A673 (cell line): ENCODE measurements around the gene TBC1D22A. TPM values are rescaled to one million over a fixed set of nuclear protein-coding genes. Genes with fewer than 3 reads are reported as not detected.
A peak's percentile ranks its signal among the peaks of the same experiment; 100 is the strongest.

Source experiments
- BruUV-seq: library from RNA; stranded (reverse); fragments of 400-500 nt; replicated peaks from 2 replicates; lab custom pipeline; 2021; lab: Mats Ljungman, UMichigan
- CTCF ChIA-PET: fragments of 300-600 bp; sonication (Branson Sonifier 250); formaldehyde crosslinking; loops from one replicate; lab custom pipeline; 2022; ENCODE audit warnings: antibody characterized with exemption; lab: Charles Lee
- POLR2A ChIA-PET: fragments of 300-600 bp; sonication (Branson Sonifier 250); formaldehyde crosslinking; loops from one replicate; lab custom pipeline; 2022; ENCODE audit warnings: antibody characterized with exemption; ENCODE audit not compliant: low non-redundant PET; lab: Charles Lee
- DNase-seq: peaks from one replicate; pipeline ENCODE4 v3.0.0-alpha.2; 2015; ENCODE audit warnings: low spot score
- H3K27ac ChIP-seq: fragments of 200-600 bp; sonication (generic); 2 replicates; pipeline ENCODE4 v1.5.1; 2016; ENCODE audit warnings: mixed run types, low read depth, mild to moderate bottlenecking, mixed read lengths, antibody characterized with exemption, low read length; ENCODE audit not compliant: poor library complexity, severe bottlenecking
- H3K27me3 ChIP-seq: fragments of 200-600 bp; sonication (generic); replicated peaks from 2 replicates; pipeline ENCODE4 v1.6.1; 2017; ENCODE audit warnings: mixed run types, low read depth, mild to moderate bottlenecking, mixed read lengths, antibody characterized with exemption, low read length; ENCODE audit not compliant: insufficient read depth, poor library complexity
- H3K36me3 ChIP-seq: fragments of 200-600 bp; sonication (generic); 2 replicates; pipeline ENCODE4 v1.6.1; 2016; ENCODE audit warnings: mixed run types, mild to moderate bottlenecking, mixed read lengths, antibody characterized with exemption, low read length; ENCODE audit not compliant: insufficient read depth, poor library complexity, severe bottlenecking
- H3K4me1 ChIP-seq: fragments of 200-600 bp; sonication (generic); 2 replicates; pipeline ENCODE4 v1.6.1; 2017; ENCODE audit warnings: mixed run types, mild to moderate bottlenecking, mixed read lengths, antibody characterized with exemption, low read length; ENCODE audit not compliant: insufficient read depth, poor library complexity, severe bottlenecking
- H3K4me3 ChIP-seq: fragments of 200-600 bp; sonication (generic); 2 replicates; pipeline ENCODE4 v1.5.1; 2016; ENCODE audit warnings: low read depth, mixed run types, mild to moderate bottlenecking, mixed read lengths, low read length; ENCODE audit not compliant: poor library complexity, severe bottlenecking
- H3K9me3 ChIP-seq: fragments of 200-600 bp; sonication (generic); 2 replicates; pipeline ENCODE4 v1.6.1; 2016; ENCODE audit warnings: mixed run types, low read depth, mild to moderate bottlenecking, mixed read lengths, antibody characterized with exemption, low read length; ENCODE audit not compliant: poor library complexity, severe bottlenecking
- EZH2 ChIP-seq: fragments of 200-600 bp; sonication (generic); IDR thresholded peaks from 2 replicates; pipeline ENCODE4 v1.6.1; 2017; ENCODE audit warnings: borderline replicate concordance, low read depth, mild to moderate bottlenecking, mixed read lengths, antibody characterized with exemption, low read length; ENCODE audit not compliant: poor library complexity, severe bottlenecking
- intact Hi-C: fragments of 100-400 bp; cut with micrococcal nuclease; formaldehyde crosslinking; loops from one replicate; pipeline ENCODE4 v1.10.0; 2022; ENCODE audit not compliant: unreplicated experiment
- total RNA-seq: library from RNA; stranded (reverse); gene quantifications from 2 replicates; pipeline ENCODE4 v1.2.3, GENCODE V29; 2021
- TF ChIP-seq, protein P1 (sequence below): fragments of 300-800, 200-600 bp; sonication (generic); conservative IDR thresholded peaks from 2 replicates; pipeline ENCODE4 v1.5.1; 2017; ENCODE audit warnings: low read depth, mild to moderate bottlenecking, antibody characterized with exemption, low read length, moderate library complexity, mixed read lengths

TBC1D22A gene
- total RNA-seq, 1 experiment from 2014 or later: 22.5 TPM

GRCh38 chr22:46727813-46728364 is 34.6 kb upstream of the TBC1D22A start:
- no peaks in the 10 kb centered on the region for H3K27me3 ChIP-seq
- H3K4me1 ChIP-seq: peaks cover 14% of the 10 kb centered on the region
- intact Hi-C loops: no loop called here
- POLR2A ChIA-PET: interaction anchor here (0.6 kb wide), 1 partner anchor 157 kb away, joined by 3 read pairs; no protein-coding TSS in a partner anchor
- H3K36me3 ChIP-seq: peaks cover 19% of the 10 kb centered on the region
- no peak overlapping the region for H3K27ac ChIP-seq
- H3K4me3 ChIP-seq: no peak overlapping the region
- DNase-seq: no peak
- H3K9me3 ChIP-seq: no peaks in the 10 kb centered on the region
- no TSS peak for BruUV-seq
- TF ChIP-seq, protein P1, sequence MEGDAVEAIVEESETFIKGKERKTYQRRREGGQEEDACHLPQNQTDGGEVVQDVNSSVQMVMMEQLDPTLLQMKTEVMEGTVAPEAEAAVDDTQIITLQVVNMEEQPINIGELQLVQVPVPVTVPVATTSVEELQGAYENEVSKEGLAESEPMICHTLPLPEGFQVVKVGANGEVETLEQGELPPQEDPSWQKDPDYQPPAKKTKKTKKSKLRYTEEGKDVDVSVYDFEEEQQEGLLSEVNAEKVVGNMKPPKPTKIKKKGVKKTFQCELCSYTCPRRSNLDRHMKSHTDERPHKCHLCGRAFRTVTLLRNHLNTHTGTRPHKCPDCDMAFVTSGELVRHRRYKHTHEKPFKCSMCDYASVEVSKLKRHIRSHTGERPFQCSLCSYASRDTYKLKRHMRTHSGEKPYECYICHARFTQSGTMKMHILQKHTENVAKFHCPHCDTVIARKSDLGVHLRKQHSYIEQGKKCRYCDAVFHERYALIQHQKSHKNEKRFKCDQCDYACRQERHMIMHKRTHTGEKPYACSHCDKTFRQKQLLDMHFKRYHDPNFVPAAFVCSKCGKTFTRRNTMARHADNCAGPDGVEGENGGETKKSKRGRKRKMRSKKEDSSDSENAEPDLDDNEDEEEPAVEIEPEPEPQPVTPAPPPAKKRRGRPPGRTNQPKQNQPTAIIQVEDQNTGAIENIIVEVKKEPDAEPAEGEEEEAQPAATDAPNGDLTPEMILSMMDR: no peak
- no peak for TF ChIP-seq EZH2
- CTCF ChIA-PET: no interaction called here

DNA sequence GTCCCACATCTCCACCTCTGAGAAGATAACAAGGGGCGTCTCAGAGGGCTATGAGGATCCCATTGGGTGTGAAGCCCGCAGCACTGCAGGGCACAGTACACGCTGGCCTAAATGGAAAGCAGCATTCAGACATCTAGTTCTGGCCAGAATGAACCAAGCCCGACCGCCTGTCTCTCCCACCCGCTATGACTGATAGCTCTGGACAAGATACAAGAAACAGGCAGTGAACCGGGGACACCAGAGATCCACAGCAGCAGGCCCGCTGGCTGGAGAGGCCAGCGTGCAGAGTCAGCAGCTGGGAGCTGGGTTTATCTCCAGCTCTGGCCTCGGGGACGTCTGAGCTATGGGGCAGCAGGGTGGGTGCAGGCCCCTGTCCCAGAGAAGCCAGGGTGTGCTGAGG is 34.0 kb upstream of the TBC1D22A start:
- Histone ChIP-seq H3K9me3 (no peaks in the 10 kb centered on the region), H3K27me3 (no peaks in the 10 kb centered on the region), H3K36me3 (peaks cover 19% of the 10 kb centered on the region), H3K27ac (peak overlapping the region; percentile 50), H3K4me3 (no peak overlapping the region), H3K4me1 (peaks cover 14% of the 10 kb centered on the region)
- intact Hi-C loops: no loop called here
- CTCF ChIA-PET: no interaction called here
- POLR2A ChIA-PET: interaction anchor here (0.6 kb wide), 1 partner anchor 158 kb away, joined by 3 read pairs; no protein-coding TSS in a partner anchor
- TF ChIP-seq EZH2: no peak
- TF ChIP-seq, protein P1: no peak
- BruUV-seq: no TSS peak
- DNase-seq: no peak

DNA sequence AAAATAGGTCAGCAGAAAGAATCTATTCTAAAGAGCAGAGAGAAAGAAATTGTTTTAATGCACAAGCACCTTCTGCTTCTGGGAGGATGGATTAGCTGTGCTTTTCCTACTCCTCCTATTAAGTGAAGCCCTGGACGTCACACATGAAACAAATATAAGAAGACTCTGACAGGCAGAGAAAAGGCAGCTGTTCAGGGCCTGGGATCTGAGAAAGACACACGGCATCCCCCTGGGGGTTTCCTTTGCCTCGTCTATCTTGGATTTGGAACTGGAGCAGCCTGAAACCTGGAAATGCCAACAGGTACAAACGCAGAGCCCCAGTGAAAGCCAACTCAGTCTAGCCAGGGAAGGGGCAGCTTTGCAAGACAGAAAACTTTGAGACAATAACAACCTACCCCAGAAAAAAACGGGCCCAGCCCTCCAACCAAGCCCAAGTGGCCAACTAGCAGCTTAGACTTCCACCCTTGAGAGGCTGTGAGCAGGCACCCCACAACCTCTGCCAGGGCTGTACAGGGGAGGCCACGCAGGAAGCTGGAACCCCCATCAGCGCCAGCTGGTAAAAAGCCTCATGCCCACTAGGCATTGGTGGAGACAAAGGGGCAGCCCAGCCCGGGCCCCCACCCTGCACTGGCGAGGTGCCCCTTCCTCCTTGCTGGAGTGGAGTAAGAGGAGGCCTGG is 31.7 kb upstream of the TBC1D22A start:
- BruUV-seq: no TSS peak
- CTCF ChIA-PET: interaction anchor here (1.4 kb wide), 1 partner anchor 167 kb away, joined by 3 read pairs; no protein-coding TSS in a partner anchor
- H3K4me1 ChIP-seq: peaks cover 16% of the 10 kb centered on the region

More for the DNA sequence above, 31.7 kb upstream of the TBC1D22A start:
- DNase-seq: peak; percentile 65
- Histone ChIP-seq H3K4me3 (no peak overlapping the region), H3K9me3 (no peaks in the 10 kb centered on the region), H3K27me3 (no peaks in the 10 kb centered on the region), H3K36me3 (peaks cover 13% of the 10 kb centered on the region), H3K27ac (peak overlapping the region; percentile 60)
- POLR2A ChIA-PET: no interaction called here
- intact Hi-C loops: no loop called here
- TF ChIP-seq, protein P1: no peak
- TF ChIP-seq EZH2: no peak
